Left ventricle myocardium inferior (tissue), 1 donor: ENCODE data around the gene RASGRP2. TPM values are rescaled to one million over a fixed set of nuclear protein-coding genes. Genes with fewer than 3 reads are reported as not detected.

Source experiments
- DNase-seq: peaks from one replicate; pipeline ENCODE4 v3.0.0-alpha.2; 2020
- H3K27ac ChIP-seq: fragments of 200-600 bp; replicated peaks from 2 replicates; pipeline ENCODE4 v1.8.0; 2021
- H3K27me3 ChIP-seq: fragments of 200-600 bp; 2 replicates; pipeline ENCODE4 v1.8.0; 2021; ENCODE audit warnings: low read depth
- H3K36me3 ChIP-seq: fragments of 200-600 bp; 2 replicates; pipeline ENCODE4 v1.8.0; 2021
- H3K4me1 ChIP-seq: fragments of 200-600 bp; 2 replicates; pipeline ENCODE4 v1.8.0; 2021
- H3K4me3 ChIP-seq: fragments of 200-600 bp; 2 replicates; pipeline ENCODE4 v1.8.0; 2021; ENCODE audit warnings: mild to moderate bottlenecking, moderate library complexity
- H3K9me3 ChIP-seq: fragments of 200-600 bp; replicated peaks from 2 replicates; pipeline ENCODE4 v1.8.0; 2021
- intact Hi-C: fragments of 100-400 bp; cut with micrococcal nuclease; formaldehyde crosslinking; loops from one replicate; pipeline ENCODE4 v1.11.0; 2022
- total RNA-seq: library from RNA; stranded (reverse); fragmentation: NEBNext Ultra II Directional; extraction: Animal tissue kit (Norgen Biotek cat#: 25700); gene quantifications from one replicate; pipeline ENCODE4 v1.2.1, GENCODE V29; 2021
- TF ChIP-seq, protein P1 (sequence below): fragments of 200-600 bp; IDR thresholded peaks from 2 replicates; pipeline ENCODE4 v1.8.0; 2021; ENCODE audit warnings: antibody characterized with exemption, mild to moderate bottlenecking, borderline replicate concordance
- donor health status: DM: no; HTN: yes; CAD: no; lungs with severe emphysema.

The RASGRP2 gene
- total RNA-seq, 1 donor from 2014 or later: 21.1 TPM

DNA sequence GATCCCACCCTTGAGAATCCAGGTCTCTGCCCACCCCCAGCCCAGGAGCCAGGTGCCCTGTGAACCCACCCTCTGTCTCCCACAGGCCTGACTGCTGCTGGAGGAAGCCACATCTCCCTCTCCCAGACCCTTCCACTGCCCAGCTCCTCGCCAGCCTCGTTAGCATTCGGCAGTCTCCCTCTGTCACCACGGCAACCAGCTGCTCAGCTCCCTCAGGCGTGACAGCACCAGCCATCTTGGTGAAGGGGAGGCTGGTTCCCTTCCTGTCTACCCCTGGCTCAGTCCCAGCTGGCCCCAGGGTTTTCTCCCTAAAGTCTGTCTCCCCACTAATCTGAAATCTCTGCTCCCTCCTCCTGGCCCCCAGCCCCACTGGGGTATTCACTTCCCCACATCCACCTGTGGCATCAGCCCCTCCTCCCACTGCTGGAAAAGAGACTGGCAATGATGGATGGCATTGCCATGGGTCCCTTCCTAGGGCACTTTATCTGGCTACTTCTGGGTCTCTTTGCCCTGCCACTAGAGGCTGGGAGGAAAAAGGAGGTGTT is 49.0 kb downstream of the RASGRP2 start:
- Histone ChIP-seq H3K4me3 (no peak overlapping the region), H3K9me3 (no peaks in the 10 kb centered on the region), H3K27me3 (peaks cover 43% of the 10 kb centered on the region), H3K4me1 (peaks cover 6% of the 10 kb centered on the region), H3K36me3 (no peaks in the 10 kb centered on the region), H3K27ac (no peak overlapping the region)
- TF ChIP-seq, protein P1, sequence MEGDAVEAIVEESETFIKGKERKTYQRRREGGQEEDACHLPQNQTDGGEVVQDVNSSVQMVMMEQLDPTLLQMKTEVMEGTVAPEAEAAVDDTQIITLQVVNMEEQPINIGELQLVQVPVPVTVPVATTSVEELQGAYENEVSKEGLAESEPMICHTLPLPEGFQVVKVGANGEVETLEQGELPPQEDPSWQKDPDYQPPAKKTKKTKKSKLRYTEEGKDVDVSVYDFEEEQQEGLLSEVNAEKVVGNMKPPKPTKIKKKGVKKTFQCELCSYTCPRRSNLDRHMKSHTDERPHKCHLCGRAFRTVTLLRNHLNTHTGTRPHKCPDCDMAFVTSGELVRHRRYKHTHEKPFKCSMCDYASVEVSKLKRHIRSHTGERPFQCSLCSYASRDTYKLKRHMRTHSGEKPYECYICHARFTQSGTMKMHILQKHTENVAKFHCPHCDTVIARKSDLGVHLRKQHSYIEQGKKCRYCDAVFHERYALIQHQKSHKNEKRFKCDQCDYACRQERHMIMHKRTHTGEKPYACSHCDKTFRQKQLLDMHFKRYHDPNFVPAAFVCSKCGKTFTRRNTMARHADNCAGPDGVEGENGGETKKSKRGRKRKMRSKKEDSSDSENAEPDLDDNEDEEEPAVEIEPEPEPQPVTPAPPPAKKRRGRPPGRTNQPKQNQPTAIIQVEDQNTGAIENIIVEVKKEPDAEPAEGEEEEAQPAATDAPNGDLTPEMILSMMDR: no peak
- DNase-seq: no peak
- intact Hi-C loops: no loop called here

DNA sequence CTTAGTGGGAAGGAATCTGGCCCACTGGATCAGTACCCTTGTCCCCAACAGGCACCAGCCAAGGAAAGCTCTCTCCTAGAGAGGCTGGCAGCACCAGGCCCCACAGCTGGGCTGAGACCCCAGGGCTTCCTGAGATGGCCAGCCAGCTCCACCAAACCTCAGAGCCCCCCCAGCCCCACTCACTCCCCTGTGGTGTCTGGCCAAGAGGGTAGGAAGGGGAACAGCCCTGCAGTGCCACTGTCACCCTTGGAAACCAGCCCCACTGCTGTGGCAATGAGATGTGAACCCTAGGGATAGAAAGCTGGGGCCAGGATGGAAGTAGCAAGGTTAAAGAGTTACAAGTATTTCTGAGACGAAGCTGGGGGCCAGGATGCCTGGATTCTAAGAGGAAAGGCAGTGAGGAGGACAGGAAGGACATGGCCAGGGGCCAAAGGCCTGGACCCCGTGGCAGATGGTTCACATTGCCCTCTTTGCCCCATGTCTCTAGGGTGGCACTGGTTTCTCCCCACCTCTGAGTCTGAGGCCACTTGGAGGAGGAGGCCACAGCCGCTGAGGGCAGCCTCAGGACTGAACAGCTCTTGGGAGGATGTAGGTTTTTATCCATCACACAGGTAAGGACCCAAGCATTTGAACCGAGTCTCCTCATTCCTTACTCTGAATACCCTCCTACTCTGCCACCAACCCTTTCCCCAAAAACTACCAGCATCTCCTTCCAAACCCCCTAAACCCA is 49.8 kb downstream of the RASGRP2 start:
- intact Hi-C loops: no loop called here
- TF ChIP-seq, protein P1: no peak
- Histone ChIP-seq H3K4me1 (peaks cover 13% of the 10 kb centered on the region), H3K4me3 (no peak overlapping the region), H3K36me3 (no peaks in the 10 kb centered on the region), H3K27ac (no peak overlapping the region), H3K9me3 (no peaks in the 10 kb centered on the region), H3K27me3 (peaks cover 43% of the 10 kb centered on the region)
- no peak for DNase-seq

DNA sequence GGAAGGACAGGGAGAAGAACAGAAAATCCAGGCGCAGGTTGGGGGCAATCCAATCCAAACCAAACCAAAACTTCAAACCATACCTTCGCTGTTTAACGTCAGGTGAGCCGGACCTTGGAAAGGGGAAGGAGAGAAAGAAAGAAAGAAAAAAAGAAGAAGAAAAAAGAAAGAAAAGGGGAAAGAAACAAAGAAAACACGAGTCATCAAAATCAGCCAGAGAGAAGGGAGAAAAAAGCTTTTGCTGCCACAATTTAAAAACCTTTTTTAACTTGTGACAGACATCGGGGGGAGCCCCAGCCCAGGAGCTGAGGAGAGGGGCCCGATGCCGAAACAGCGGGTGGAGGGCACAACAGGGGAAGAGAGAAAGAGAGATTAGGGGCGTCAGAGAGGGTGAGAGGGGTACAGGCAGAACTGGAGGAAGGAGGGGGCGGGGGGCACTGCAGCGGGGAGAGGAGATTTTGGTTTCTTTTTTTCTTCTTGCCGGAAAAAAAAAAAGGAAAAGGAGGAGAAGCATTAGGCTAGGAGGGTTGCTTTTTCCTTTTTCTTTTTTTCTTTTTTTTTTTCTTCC is 51.1 kb downstream of the RASGRP2 start:
- H3K4me1 ChIP-seq: peaks cover 26% of the 10 kb centered on the region
- H3K4me3 ChIP-seq: no peak overlapping the region
- H3K27ac ChIP-seq: no peak overlapping the region
- no peaks in the 10 kb centered on the region for H3K9me3 ChIP-seq
- H3K27me3 ChIP-seq: peaks cover 43% of the 10 kb centered on the region
- no peaks in the 10 kb centered on the region for H3K36me3 ChIP-seq
- no peak for DNase-seq
- intact Hi-C loops: no loop called here
- TF ChIP-seq, protein P1: no peak

DNA sequence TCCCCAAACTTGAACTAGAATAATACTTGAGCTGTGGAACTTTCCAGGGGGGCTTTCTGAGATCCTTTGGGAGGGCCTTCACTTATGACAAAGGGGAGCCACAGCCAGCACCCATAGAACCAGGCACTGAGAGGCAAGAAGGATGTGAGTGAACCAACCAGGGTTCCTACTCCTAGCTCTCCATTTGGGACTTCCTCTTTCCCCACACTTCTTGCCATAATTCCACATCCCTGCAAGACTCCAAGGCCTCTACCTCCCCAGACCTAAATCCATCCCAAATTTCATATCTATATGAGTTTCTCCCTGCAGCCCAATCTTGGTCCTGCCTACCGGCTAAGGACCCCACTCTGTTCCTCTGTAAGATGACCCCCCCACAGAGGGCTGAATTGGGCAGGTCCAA is 52.4 kb downstream of the RASGRP2 start:
- Histone ChIP-seq H3K36me3 (no peaks in the 10 kb centered on the region), H3K4me3 (no peak overlapping the region), H3K27ac (no peak overlapping the region), H3K4me1 (peaks cover 29% of the 10 kb centered on the region), H3K27me3 (peaks cover 43% of the 10 kb centered on the region), H3K9me3 (no peaks in the 10 kb centered on the region)
- intact Hi-C loops: no loop called here
- DNase-seq: no peak
- TF ChIP-seq, protein P1: no peak

DNA sequence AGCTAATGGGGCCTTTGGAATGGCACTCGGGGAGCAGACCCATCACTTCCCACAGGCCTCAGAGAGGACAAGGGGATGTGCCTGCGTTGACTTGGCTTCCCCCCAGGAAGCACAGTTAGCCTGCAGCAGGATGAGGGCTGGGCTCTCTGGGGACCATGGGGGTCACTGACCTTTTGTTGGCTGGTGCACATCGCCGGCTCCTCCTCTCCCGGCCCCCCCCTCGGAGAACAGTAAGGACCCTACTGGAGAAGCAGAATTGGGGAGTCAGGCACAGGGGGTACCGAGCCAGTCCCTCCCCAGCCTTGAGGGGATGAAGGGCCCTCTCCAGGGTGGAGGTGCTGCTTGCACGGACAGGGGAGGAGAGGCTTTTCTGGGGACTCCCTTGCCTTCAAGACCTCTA is 53.7 kb downstream of the RASGRP2 start:
- no peak overlapping the region for H3K27ac ChIP-seq

More for the DNA sequence above, 53.7 kb downstream of the RASGRP2 start:
- H3K27me3 ChIP-seq: peaks cover 32% of the 10 kb centered on the region
- no peaks in the 10 kb centered on the region for H3K9me3 ChIP-seq
- TF ChIP-seq, protein P1: no peak
- DNase-seq: peak; percentile 49
- peaks cover 29% of the 10 kb centered on the region for H3K4me1 ChIP-seq
- H3K4me3 ChIP-seq: no peak overlapping the region
- intact Hi-C loops: no loop called here
- no peaks in the 10 kb centered on the region for H3K36me3 ChIP-seq
